Liver (tissue), 9 donors: Measurements from ENCODE around the gene LRRC36. TPM values are rescaled to one million over a fixed set of nuclear protein-coding genes. Genes with fewer than 3 reads are reported as not detected.
"Not testable (repeated sequence)": the region's sequence is repeated elsewhere in the genome, so short reads cannot be mapped to it uniquely, and the experiment has no call there.

Source experiments
- DNase-seq: peaks from one replicate; pipeline ENCODE4 v3.0.0-alpha.2; 2017; ENCODE audit warnings: low spot score
- H3K27ac ChIP-seq, 2 donors: one replicate each; pipeline ENCODE4 v1.7.0; 2013; ENCODE audit warnings: inconsistent platforms in 2 of 2, low read length in 2 of 2, control low read depth in 1 of 2, low read depth in 1 of 2, mild to moderate bottlenecking in 1 of 2
- H3K27me3 ChIP-seq, 4 donors: one replicate each; pipeline versions ENCODE4 v1.6.1 to v1.7.0; 2013; ENCODE audit warnings: low read length in 3 of 4, inconsistent platforms in 1 of 4, mild to moderate bottlenecking in 1 of 4, moderate library complexity in 1 of 4; ENCODE audit not compliant: control insufficient read depth in 4 of 4, insufficient read depth in 4 of 4
- H3K36me3 ChIP-seq, 4 donors: one replicate each; pipeline versions ENCODE4 v1.6.1 to v1.7.0; 2013; ENCODE audit warnings: low read length in 3 of 4, mild to moderate bottlenecking in 3 of 4, low read depth in 1 of 4, moderate library complexity in 1 of 4; ENCODE audit not compliant: control insufficient read depth in 4 of 4, insufficient read depth in 3 of 4
- H3K4me1 ChIP-seq, 4 donors: one replicate each; pipeline versions ENCODE4 v1.6.1 to v1.7.0; 2013; ENCODE audit warnings: low read length in 3 of 4, mild to moderate bottlenecking in 3 of 4, moderate library complexity in 1 of 4; ENCODE audit not compliant: control insufficient read depth in 4 of 4, insufficient read depth in 4 of 4
- H3K4me3 ChIP-seq, 3 donors: one replicate each; pipeline versions ENCODE4 v1.6.1 to v1.7.0; 2013; ENCODE audit warnings: low read length in 3 of 3, control low read depth in 1 of 3, low read depth in 1 of 3, mild to moderate bottlenecking in 1 of 3
- H3K9ac ChIP-seq, 2 donors: one replicate each; pipeline ENCODE4 v1.7.0; 2013; ENCODE audit warnings: low read length in 2 of 2, mild to moderate bottlenecking in 2 of 2, moderate library complexity in 2 of 2, control low read depth in 1 of 2, low read depth in 1 of 2
- H3K9me3 ChIP-seq, 4 donors: one replicate each; pipeline versions ENCODE4 v1.6.1 to v1.7.0; 2013; ENCODE audit warnings: low read length in 3 of 4; ENCODE audit not compliant: control insufficient read depth in 4 of 4
- EGR1 ChIP-seq, 2 donors: IDR thresholded peaks; 2 replicates each; pipeline ENCODE4 v1.6.1; 2016 to 2018; ENCODE audit warnings: antibody characterized with exemption in 2 of 2, low read depth in 2 of 2
- FOXA1 ChIP-seq: IDR thresholded peaks from 2 replicates; pipeline ENCODE4 v1.6.1; 2016; ENCODE audit warnings: antibody characterized with exemption
- FOXA2 ChIP-seq: IDR thresholded peaks from 2 replicates; pipeline ENCODE4 v1.6.1; 2016; ENCODE audit warnings: antibody characterized with exemption
- GABPA ChIP-seq, 2 donors: IDR thresholded peaks in 1 of 2; conservative IDR thresholded peaks in 1 of 2; 2 replicates each; pipeline ENCODE4 v1.6.1; 2016; ENCODE audit warnings: antibody characterized with exemption in 2 of 2, mild to moderate bottlenecking in 1 of 2, moderate library complexity in 1 of 2
- HNF4A ChIP-seq, 2 donors: conservative IDR thresholded peaks; 2 replicates each; pipeline ENCODE4 v1.6.1; 2016; ENCODE audit warnings: antibody characterized with exemption in 2 of 2, mild to moderate bottlenecking in 2 of 2
- HNF4G ChIP-seq: IDR thresholded peaks from 2 replicates; pipeline ENCODE4 v1.6.1; 2016; ENCODE audit warnings: antibody characterized with exemption
- JUND ChIP-seq, 2 donors: IDR thresholded peaks; 2 replicates each; pipeline ENCODE4 v1.6.1; 2016; ENCODE audit warnings: antibody characterized with exemption in 2 of 2
- MAX ChIP-seq: IDR thresholded peaks from 2 replicates; pipeline ENCODE4 v1.6.1; 2016; ENCODE audit warnings: antibody characterized with exemption
- NR2F2 ChIP-seq: IDR thresholded peaks from 2 replicates; pipeline ENCODE4 v1.6.1; 2016; ENCODE audit warnings: antibody characterized with exemption
- RAD21 ChIP-seq, 2 donors: IDR thresholded peaks; 2 replicates each; pipeline ENCODE4 v1.6.1; 2016; ENCODE audit warnings: antibody characterized with exemption in 2 of 2, mild to moderate bottlenecking in 2 of 2
- REST ChIP-seq: IDR thresholded peaks from 2 replicates; pipeline ENCODE4 v1.6.1; 2016; ENCODE audit warnings: antibody characterized with exemption, mild to moderate bottlenecking
- RXRA ChIP-seq, 2 donors: IDR thresholded peaks; 2 replicates each; pipeline ENCODE4 v1.6.1; 2017 to 2018; ENCODE audit warnings: antibody characterized with exemption in 2 of 2, mild to moderate bottlenecking in 1 of 2
- SP1 ChIP-seq: IDR thresholded peaks from 2 replicates; pipeline ENCODE4 v1.6.1; 2018; ENCODE audit warnings: antibody characterized with exemption, mild to moderate bottlenecking
- TAF1 ChIP-seq: conservative IDR thresholded peaks from 2 replicates; pipeline ENCODE4 v1.6.1; 2016; ENCODE audit warnings: antibody characterized with exemption, mild to moderate bottlenecking
- YY1 ChIP-seq: IDR thresholded peaks from 2 replicates; pipeline ENCODE4 v1.6.1; 2016; ENCODE audit warnings: antibody characterized with exemption, mild to moderate bottlenecking
- ZBTB33 ChIP-seq: IDR thresholded peaks from 2 replicates; pipeline ENCODE4 v1.6.1; 2016; ENCODE audit warnings: antibody characterized with exemption
- WGBS: extraction: QIAGEN DNeasy Blood & Tissue Kit; methylation state at CpG from one replicate; pipeline ENCODE4 v1.1.7; 2013; 5-methylcytosine and 5-hydroxymethylcytosine counted together
- polyA plus RNA-seq, 2 donors: library from polyadenylated mRNA; stranded (reverse) in 1 of 2; unstranded in 1 of 2; fragments of 200-250 nt in 1 of 2; fragments of >200 nt in 1 of 2; fragmentation: Nextera tagmentation in 1 of 2; extraction: Ambion mirVana in 1 of 2; gene quantifications; one replicate each; pipeline versions ENCODE4 v1.2.1 to v1.2.3, GENCODE V29; 2013 to 2015
- total RNA-seq, 2 donors: library from RNA; depleted of rRNA; stranded (reverse); fragments of >200 nt; gene quantifications; one replicate each; pipeline ENCODE4 v1.2.3, GENCODE V29; 2014
- TF ChIP-seq, protein P1 (sequence below): IDR thresholded peaks from 2 replicates; pipeline ENCODE4 v1.6.1; 2016; ENCODE audit warnings: antibody characterized with exemption
- TF ChIP-seq, protein P2 (sequence below): fragments of 150-350 bp; IDR thresholded peaks from 2 replicates; pipeline ENCODE4 v1.5.1; 2017; ENCODE audit warnings: improper control_type of control experiment, low read depth, low read length; ENCODE audit not compliant: missing input control
- donor health status: healthy.
- donor health status: healthy.
- donor health status: healthy.
- donor health status: healthy.
- donor health status: healthy.

Gene LRRC36
- total and polyA plus RNA-seq, 4 donors: 0.08 TPM; not detected in 3

GRCh38 chr16:67356396-67356795 is 29.8 kb downstream of the LRRC36 start:
- H3K4me3 ChIP-seq: no peak overlapping the region
- no peak for TF ChIP-seq MAX
- no peaks in the 10 kb centered on the region for H3K4me1 ChIP-seq
- no peak overlapping the region for H3K9ac ChIP-seq
- no peaks in the 10 kb centered on the region for H3K36me3 ChIP-seq
- H3K27ac ChIP-seq: no peak overlapping the region
- no peaks in the 10 kb centered on the region for H3K9me3 ChIP-seq
- no peak for DNase-seq
- 84% methylated on average over 3 of the region's 3 CpGs for WGBS
- H3K27me3 ChIP-seq: no peaks in the 10 kb centered on the region

- Histone ChIP-seq H3K4me1 (no peaks in the 10 kb centered on the region), H3K9me3 (no peaks in the 10 kb centered on the region), H3K27ac (no peak overlapping the region), H3K36me3 (no peaks in the 10 kb centered on the region), H3K4me3 (no peak overlapping the region), H3K9ac (no peak overlapping the region), H3K27me3 (no peaks in the 10 kb centered on the region)
- no peak for TF ChIP-seq ZBTB33
- TF ChIP-seq, protein P1, sequence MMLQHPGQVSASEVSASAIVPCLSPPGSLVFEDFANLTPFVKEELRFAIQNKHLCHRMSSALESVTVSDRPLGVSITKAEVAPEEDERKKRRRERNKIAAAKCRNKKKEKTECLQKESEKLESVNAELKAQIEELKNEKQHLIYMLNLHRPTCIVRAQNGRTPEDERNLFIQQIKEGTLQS: no peak
- no peak for TF ChIP-seq NR2F2
- no peak for TF ChIP-seq EGR1 (IDR thresholded peaks at IDR 0.05; ENCODE audit: low read depth in 2 of 2)
- TF ChIP-seq HNF4A (conservative IDR thresholded peaks at IDR 0.05): no peak
- TF ChIP-seq HNF4G: no peak
- no peak for TF ChIP-seq MAX
- TF ChIP-seq TAF1: no peak
- no peak for TF ChIP-seq RXRA (IDR thresholded peaks at IDR 0.05)
- TF ChIP-seq RAD21 (IDR thresholded peaks at IDR 0.05): no peak
- no peak for TF ChIP-seq GABPA (IDR thresholded peaks at IDR 0.05 in 1 of 2, conservative IDR thresholded peaks at IDR 0.05 in 1 of 2)
- no peak for TF ChIP-seq YY1
- TF ChIP-seq JUND (IDR thresholded peaks at IDR 0.05): no peak
- no peak for TF ChIP-seq SP1
- no peak for TF ChIP-seq FOXA2
- TF ChIP-seq REST: no peak
- no peak for TF ChIP-seq FOXA1
- TF ChIP-seq, protein P2, sequence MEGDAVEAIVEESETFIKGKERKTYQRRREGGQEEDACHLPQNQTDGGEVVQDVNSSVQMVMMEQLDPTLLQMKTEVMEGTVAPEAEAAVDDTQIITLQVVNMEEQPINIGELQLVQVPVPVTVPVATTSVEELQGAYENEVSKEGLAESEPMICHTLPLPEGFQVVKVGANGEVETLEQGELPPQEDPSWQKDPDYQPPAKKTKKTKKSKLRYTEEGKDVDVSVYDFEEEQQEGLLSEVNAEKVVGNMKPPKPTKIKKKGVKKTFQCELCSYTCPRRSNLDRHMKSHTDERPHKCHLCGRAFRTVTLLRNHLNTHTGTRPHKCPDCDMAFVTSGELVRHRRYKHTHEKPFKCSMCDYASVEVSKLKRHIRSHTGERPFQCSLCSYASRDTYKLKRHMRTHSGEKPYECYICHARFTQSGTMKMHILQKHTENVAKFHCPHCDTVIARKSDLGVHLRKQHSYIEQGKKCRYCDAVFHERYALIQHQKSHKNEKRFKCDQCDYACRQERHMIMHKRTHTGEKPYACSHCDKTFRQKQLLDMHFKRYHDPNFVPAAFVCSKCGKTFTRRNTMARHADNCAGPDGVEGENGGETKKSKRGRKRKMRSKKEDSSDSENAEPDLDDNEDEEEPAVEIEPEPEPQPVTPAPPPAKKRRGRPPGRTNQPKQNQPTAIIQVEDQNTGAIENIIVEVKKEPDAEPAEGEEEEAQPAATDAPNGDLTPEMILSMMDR: no peak
- no peak for DNase-seq
- WGBS: 65% methylated on average over 4 of the region's 4 CpGs
Observed at GRCh38 chr16:67357561-67357960, 30.9 kb downstream of the LRRC36 start.

- H3K4me1 ChIP-seq, H3K9ac ChIP-seq, H3K27me3 ChIP-seq, H3K36me3 ChIP-seq, H3K4me3 ChIP-seq, DNase-seq, H3K27ac ChIP-seq, H3K9me3 ChIP-seq: not testable (repeated sequence)
- 88% methylated on average over 8 of the region's 8 CpGs for WGBS
Observed at GRCh38 chr16:67359540-67360269, 33.1 kb downstream of the LRRC36 start.
